ENCODE results near the gene B3GNT8. TPM values are rescaled to one million over a fixed set of nuclear protein-coding genes. Genes with fewer than 3 reads are reported as not detected.

The B3GNT8 gene
- total and polyA plus RNA-seq, 7 donors = 2.8 to 49.2 (median 8.0) TPM

GRCh38 chr19:41421314-41421713, 5.9 kb downstream of the B3GNT8 start:
- TF ChIP-seq CTCF (IDR thresholded peaks at IDR 0.05) (no peak), EP300 (IDR thresholded peaks at IDR 0.05) (no peak)
- no peak overlapping the region for H3K27ac ChIP-seq
- H3K4me3 ChIP-seq = no peak overlapping the region
- no peak for DNase-seq
- no peaks in the 10 kb centered on the region for H3K27me3 ChIP-seq
- intact Hi-C loops (cut with DNase I) = no loop called here
- peaks cover 0 to 17% (median 11%) of the 10 kb centered on the region in 4 donors for H3K4me1 ChIP-seq
- 13 to 70% methylated on average over 6 of the region's 6 CpGs for WGBS, 2 donors
- H3K36me3 ChIP-seq = peaks cover 33 to 93% (median 40%) of the 10 kb centered on the region in 4 donors
- H3K9me3 ChIP-seq = no peaks in the 10 kb centered on the region

DNA sequence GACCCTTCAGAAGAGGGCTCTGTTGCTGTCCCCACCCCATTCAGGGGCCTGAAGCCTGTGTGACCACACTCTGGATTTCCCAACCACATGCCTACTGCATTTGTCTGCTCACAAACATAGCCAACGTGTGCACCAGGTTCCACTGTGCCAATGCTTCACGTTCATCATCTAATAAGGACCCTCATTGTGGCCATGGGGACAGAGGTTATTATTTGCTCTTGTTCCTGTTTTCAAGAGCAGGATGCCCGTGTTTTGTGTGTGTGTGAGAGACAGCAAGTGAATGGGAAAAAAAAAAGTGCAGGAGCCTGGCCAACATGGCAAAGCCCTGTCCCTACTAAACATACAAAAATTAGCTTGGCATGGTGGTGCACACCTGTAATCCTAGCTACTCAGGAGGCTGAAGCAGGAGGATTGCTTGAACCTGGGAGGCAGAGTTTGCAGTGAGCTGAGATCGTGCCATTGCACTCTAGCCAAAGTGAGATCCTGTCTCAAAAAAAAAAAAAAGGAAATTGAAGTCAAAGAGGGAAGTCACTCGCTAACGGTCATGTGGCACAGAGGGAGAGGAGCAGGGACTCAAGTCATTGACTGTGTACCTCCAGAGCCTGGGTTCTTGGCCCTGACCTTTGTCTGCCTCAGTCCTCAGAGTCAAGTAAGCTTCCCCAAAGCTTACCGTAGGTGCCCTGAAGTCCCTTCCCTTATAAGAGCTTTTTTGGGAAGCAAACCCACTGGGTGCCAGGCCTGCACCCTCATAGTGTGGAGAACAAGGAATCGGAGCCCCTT, 6.9 kb downstream of the B3GNT8 start:
- H3K36me3 ChIP-seq = peaks cover 34 to 95% (median 40%) of the 10 kb centered on the region in 4 donors
- no peaks in the 10 kb centered on the region for H3K9me3 ChIP-seq
- no peak overlapping the region for H3K27ac ChIP-seq

DNA sequence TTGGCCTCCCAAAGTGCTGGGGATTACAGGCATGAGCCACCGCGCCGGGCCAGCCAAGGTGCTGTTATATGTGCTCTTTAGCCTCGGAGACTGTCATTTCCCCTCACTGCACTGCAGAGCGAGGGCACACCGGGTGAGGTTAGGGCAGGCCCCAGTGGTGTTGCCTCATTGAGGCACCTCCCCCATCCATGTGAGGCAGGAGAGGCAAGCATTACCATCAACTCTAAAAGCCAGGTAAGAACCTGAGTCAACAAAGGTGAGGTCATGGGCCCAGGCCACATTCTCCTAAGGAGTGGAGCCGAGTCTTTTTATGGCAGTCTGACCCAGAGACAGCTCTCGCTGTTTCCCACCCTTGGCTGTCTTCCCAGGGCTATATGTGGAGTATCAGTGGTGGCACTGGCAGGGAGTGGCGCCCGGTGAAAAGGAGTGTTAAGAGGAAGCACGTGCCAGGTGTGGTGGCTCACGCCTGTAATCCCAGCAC, 10.9 kb downstream of the B3GNT8 start:
- DNase-seq = no peak
- no peak for TF ChIP-seq POLR2AphosphoS5 (IDR thresholded peaks at IDR 0.05)
- TF ChIP-seq CTCF (IDR thresholded peaks at IDR 0.05) = no peak
- TF ChIP-seq POLR2A (IDR thresholded peaks at IDR 0.05) = no peak
- TF ChIP-seq EP300 (IDR thresholded peaks at IDR 0.05) = no peak
- WGBS, 2 donors = 22 to 71% methylated on average over 12 of the region's 12 CpGs
- intact Hi-C loops (cut with DNase I) = no loop called here
- Histone ChIP-seq H3K36me3 (peaks cover 41 to 94% (median 50%) of the 10 kb centered on the region in 4 donors), H3K27ac (no peak overlapping the region), H3K9me3 (no peaks in the 10 kb centered on the region), H3K27me3 (no peaks in the 10 kb centered on the region), H3K4me3 (no peak overlapping the region), H3K4me1 (peaks cover 0 to 4% (median 0%) of the 10 kb centered on the region in 4 donors)

More for the DNA sequence above, 6.9 kb downstream of the B3GNT8 start:
- 61 to 71% methylated on average over 8 of the region's 8 CpGs for WGBS, 2 donors
- intact Hi-C loops (cut with DNase I) = no loop called here
- Histone ChIP-seq H3K4me1 (peaks cover 0 to 8% (median 2%) of the 10 kb centered on the region in 4 donors), H3K27me3 (no peaks in the 10 kb centered on the region), H3K4me3 (no peak overlapping the region)
- TF ChIP-seq EP300 (IDR thresholded peaks at IDR 0.05) (no peak), CTCF (IDR thresholded peaks at IDR 0.05) (no peak), POLR2A (IDR thresholded peaks at IDR 0.05) (no peak), POLR2AphosphoS5 (IDR thresholded peaks at IDR 0.05) (no peak)
- no peak for DNase-seq

DNA sequence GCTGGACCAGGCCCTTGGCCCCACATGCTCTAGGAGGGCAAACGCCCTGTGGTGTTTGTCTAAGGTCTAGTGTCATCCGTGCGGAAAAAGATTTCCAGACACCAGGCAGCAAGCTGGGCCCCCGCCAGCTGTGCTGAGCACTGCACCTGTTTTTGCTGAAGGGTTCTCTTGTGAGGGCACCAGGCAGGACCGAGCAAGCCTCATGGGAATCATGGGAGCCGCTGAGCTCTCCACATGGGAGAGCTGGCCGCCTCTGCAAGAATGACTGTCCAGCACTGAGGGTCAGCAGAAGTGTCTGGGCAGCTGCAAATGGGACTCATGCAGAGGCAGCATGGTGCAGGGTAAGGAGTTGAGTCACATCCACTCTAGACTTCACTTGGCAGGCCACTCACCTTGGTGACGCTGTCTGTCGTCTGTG, 12.0 kb downstream of the B3GNT8 start:
- H3K27ac ChIP-seq = no peak overlapping the region
- 75 to 92% methylated on average over 9 of the region's 9 CpGs for WGBS, 2 donors

More for the DNA sequence above, 12.0 kb downstream of the B3GNT8 start:
- no peak overlapping the region for H3K4me3 ChIP-seq
- intact Hi-C loops (cut with DNase I) = no loop called here
- H3K9me3 ChIP-seq = no peaks in the 10 kb centered on the region
- DNase-seq = no peak
- TF ChIP-seq POLR2AphosphoS5 (IDR thresholded peaks at IDR 0.05) (no peak), POLR2A (IDR thresholded peaks at IDR 0.05) (no peak), CTCF (IDR thresholded peaks at IDR 0.05) (no peak), EP300 (IDR thresholded peaks at IDR 0.05) (no peak)
- peaks cover 36 to 94% (median 54%) of the 10 kb centered on the region in 4 donors for H3K36me3 ChIP-seq
- H3K27me3 ChIP-seq = no peaks in the 10 kb centered on the region
- peaks cover 0 to 11% (median 4%) of the 10 kb centered on the region in 4 donors for H3K4me1 ChIP-seq
